DND-41 (cell line): ENCODE data around the gene SPRR2A.

ENCODE experiments used
- CTCF ChIP-seq: IDR thresholded peaks from 2 replicates; pipeline ENCODE4 v1.5.1; 2012; ENCODE audit warnings: borderline replicate concordance, low read length, moderate library complexity, mild to moderate bottlenecking; ENCODE audit not compliant: poor library complexity, severe bottlenecking; ENCODE audit errors: extremely low read depth
- EZH2 ChIP-seq: IDR thresholded peaks from 3 replicates; pipeline ENCODE4 v1.6.1; 2012; ENCODE audit warnings: borderline replicate concordance, low read depth, mild to moderate bottlenecking, moderate library complexity, low read length, inconsistent platforms; ENCODE audit not compliant: severe bottlenecking

DNA sequence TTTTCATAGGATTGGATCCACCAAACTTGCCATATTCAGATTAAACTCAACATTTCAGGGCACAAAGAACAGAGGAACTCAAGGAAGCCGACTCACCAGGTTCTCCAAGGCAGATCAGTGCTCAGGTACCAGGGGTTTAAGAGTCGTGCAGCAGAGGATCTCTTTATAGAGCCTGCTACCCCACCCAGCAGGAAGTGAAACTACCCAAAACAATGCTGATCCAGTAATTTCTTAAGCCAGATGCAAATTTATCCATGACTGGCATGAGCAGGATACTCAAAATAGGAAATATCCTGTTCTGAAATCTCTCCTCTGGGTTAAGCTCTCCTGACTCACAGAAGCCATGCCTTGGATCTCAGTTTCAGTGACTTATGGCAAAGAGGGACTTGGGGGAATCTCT lies at the start of gene SPRR2A:
- TF ChIP-seq CTCF (no peak), EZH2 (no peak)
